ENCODE data around the gene EXOC4. TPM values are rescaled to one million over a fixed set of nuclear protein-coding genes. Genes with fewer than 3 reads are reported as not detected.

The EXOC4 gene
- total RNA-seq, 4 donors from 2014 or later, result 36.6 to 64.0 (median 57.4) TPM

DNA sequence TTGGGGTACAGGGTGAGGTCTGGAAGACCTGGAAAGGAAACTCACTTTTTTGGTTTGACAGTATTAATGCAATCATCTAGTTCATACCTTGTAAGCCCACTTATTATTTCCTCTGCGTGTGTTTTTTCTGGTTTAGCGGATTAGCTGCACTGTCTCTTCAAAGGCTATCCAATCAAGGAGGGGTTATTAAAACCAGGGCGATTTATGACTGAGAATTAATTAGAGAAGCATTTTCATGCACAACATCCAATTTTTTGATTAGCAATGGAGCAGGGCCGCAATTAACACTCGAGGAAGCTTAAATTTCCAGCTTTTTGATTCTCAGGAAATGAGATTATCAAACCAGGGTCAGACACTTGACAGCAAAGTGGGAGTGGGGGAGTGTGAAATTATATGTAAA lies 248.9 kb downstream of the EXOC4 start:
- intact Hi-C loops (cut with DNase I), result no loop called here

DNA sequence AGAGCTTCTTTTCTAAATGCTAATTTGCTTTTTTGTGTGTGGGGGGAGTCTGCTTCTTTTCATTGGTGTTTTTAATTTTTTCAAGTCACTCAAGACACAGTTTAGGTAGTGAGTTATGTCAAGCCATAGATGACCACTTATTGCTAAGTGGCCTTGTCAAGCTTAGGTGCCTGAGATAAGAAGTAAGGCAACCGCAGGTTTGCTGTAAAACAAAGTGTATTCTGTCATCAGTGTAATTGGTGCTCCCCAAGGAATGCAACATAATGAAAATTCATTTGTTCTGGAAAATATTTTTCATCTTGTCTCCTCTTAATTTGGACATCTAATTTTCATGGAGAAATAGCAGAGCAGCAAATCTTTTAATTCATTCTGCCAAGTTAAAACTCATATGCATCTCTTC lies 249.6 kb downstream of the EXOC4 start:
- peaks cover 0 to 14% (median 11%) of the 10 kb centered on the region in 4 donors for H3K4me1 ChIP-seq
- H3K9me3 ChIP-seq, result no peaks in the 10 kb centered on the region
- TF ChIP-seq EP300 (IDR thresholded peaks at IDR 0.05) (no peak), POLR2A (IDR thresholded peaks at IDR 0.05; ENCODE audit: low read depth) (no peak)
- TF ChIP-seq, protein P1, sequence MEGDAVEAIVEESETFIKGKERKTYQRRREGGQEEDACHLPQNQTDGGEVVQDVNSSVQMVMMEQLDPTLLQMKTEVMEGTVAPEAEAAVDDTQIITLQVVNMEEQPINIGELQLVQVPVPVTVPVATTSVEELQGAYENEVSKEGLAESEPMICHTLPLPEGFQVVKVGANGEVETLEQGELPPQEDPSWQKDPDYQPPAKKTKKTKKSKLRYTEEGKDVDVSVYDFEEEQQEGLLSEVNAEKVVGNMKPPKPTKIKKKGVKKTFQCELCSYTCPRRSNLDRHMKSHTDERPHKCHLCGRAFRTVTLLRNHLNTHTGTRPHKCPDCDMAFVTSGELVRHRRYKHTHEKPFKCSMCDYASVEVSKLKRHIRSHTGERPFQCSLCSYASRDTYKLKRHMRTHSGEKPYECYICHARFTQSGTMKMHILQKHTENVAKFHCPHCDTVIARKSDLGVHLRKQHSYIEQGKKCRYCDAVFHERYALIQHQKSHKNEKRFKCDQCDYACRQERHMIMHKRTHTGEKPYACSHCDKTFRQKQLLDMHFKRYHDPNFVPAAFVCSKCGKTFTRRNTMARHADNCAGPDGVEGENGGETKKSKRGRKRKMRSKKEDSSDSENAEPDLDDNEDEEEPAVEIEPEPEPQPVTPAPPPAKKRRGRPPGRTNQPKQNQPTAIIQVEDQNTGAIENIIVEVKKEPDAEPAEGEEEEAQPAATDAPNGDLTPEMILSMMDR (IDR thresholded peaks at IDR 0.05), result no peak
- no peaks in the 10 kb centered on the region for H3K27me3 ChIP-seq
- 86% methylated on average over 1 of the region's 1 CpG for WGBS
- intact Hi-C loops (cut with DNase I), result no loop called here
- no peak for DNase-seq (ENCODE audit: extremely low spot score)
- no peak overlapping the region for H3K27ac ChIP-seq (replicated peaks in 1 of 4)
- H3K4me3 ChIP-seq, result no peak overlapping the region
- no peaks in the 10 kb centered on the region for H3K36me3 ChIP-seq

More for the DNA sequence above, 248.9 kb downstream of the EXOC4 start:
- Histone ChIP-seq H3K4me3 (no peak overlapping the region), H3K27me3 (no peaks in the 10 kb centered on the region), H3K36me3 (no peaks in the 10 kb centered on the region), H3K27ac (replicated peaks in 1 of 4) (no peak overlapping the region), H3K9me3 (no peaks in the 10 kb centered on the region), H3K4me1 (peaks cover 0 to 14% (median 11%) of the 10 kb centered on the region in 4 donors)
- TF ChIP-seq EP300 (IDR thresholded peaks at IDR 0.05) (no peak), POLR2A (IDR thresholded peaks at IDR 0.05; ENCODE audit: low read depth) (no peak), POLR2AphosphoS5 (IDR thresholded peaks at IDR 0.05) (no peak)
- TF ChIP-seq, protein P1 (IDR thresholded peaks at IDR 0.05), result no peak
- 86% methylated on average over 5 of the region's 5 CpGs for WGBS
- no peak for DNase-seq (ENCODE audit: extremely low spot score)

DNA sequence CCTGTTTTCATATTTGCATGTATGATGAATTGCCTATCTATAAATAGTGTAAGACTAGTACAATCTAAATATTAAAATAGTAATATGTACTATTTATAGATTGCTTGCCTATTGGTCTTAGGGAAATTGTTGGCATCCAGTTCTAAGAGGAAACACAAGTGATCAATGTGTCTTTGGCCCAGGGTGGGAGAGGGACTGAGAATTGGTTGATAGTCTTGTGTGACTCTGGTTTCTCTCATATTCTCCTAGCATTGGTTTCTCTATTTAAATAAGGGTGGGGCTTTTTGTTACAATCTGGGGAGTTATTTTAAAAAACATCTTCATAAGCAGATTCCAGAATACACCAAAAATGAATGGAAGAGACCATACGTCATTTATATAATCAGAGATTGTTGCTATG lies 250.1 kb downstream of the EXOC4 start:
- intact Hi-C loops (cut with DNase I), result no loop called here
- TF ChIP-seq POLR2AphosphoS5 (IDR thresholded peaks at IDR 0.05), result no peak
- no peak for TF ChIP-seq POLR2A (IDR thresholded peaks at IDR 0.05; ENCODE audit: low read depth)
- no peak for TF ChIP-seq EP300 (IDR thresholded peaks at IDR 0.05)
- TF ChIP-seq, protein P1 (IDR thresholded peaks at IDR 0.05), result no peak
- H3K4me1 ChIP-seq, result peaks cover 0 to 14% (median 11%) of the 10 kb centered on the region in 4 donors
- 97% methylated on average over 1 of the region's 1 CpG for WGBS
- H3K9me3 ChIP-seq, result no peaks in the 10 kb centered on the region
- H3K27me3 ChIP-seq, result no peaks in the 10 kb centered on the region
- no peak overlapping the region for H3K27ac ChIP-seq (replicated peaks in 1 of 4)
- no peaks in the 10 kb centered on the region for H3K36me3 ChIP-seq
- no peak overlapping the region for H3K4me3 ChIP-seq
- DNase-seq (ENCODE audit: extremely low spot score), result no peak

DNA sequence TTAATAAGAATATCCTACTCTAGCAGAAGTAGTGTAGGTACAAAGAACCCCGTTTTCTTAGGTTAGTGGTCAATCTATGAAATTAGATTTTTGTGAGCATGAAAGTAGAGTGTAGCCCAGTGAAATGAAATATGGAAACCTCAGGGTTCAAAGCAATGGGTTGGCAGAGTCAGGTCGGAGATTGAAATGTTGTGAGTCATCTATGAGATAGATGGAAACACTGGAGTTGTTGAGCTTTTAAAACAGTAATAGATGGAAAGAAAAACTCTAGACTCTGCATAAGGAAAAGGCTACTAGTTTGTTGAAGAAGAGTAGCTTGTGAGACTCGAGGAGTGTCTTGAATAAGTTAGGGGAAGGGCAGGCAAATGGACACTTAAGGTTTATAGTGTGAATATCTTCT lies 251.9 kb downstream of the EXOC4 start:
- H3K36me3 ChIP-seq, result no peaks in the 10 kb centered on the region
- H3K4me3 ChIP-seq, result no peak overlapping the region
- WGBS, result 89% methylated on average over 3 of the region's 3 CpGs
- intact Hi-C loops (cut with DNase I), result no loop called here
- H3K9me3 ChIP-seq, result no peaks in the 10 kb centered on the region
- no peak for TF ChIP-seq POLR2AphosphoS5 (IDR thresholded peaks at IDR 0.05)
- TF ChIP-seq EP300 (IDR thresholded peaks at IDR 0.05), result no peak
- TF ChIP-seq, protein P1 (IDR thresholded peaks at IDR 0.05), result no peak
- no peak for TF ChIP-seq POLR2A (IDR thresholded peaks at IDR 0.05; ENCODE audit: low read depth)
- no peak for DNase-seq (ENCODE audit: extremely low spot score)
- no peaks in the 10 kb centered on the region for H3K27me3 ChIP-seq
- H3K4me1 ChIP-seq, result peaks cover 0 to 14% (median 11%) of the 10 kb centered on the region in 4 donors
- H3K27ac ChIP-seq (replicated peaks in 1 of 4), result no peak overlapping the region

DNA sequence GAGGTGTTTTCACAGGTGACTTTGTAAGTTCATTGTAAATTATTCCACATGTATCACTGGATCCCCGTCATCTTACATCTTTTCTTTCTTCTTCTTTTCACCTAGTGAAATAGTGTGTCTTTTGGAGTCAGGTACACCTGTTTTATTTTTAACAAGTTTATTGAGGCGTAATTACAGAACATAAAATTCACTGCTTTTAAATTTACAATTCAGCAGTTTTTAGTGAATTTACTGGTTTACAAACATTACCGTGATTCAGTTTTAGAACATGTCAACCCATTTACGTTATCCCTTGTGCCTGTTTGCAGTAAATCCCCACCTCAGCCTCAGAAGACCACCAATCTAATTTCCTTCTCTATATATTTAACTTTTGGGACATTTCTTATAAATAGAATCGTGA lies 256.9 kb downstream of the EXOC4 start:
- H3K27ac ChIP-seq (replicated peaks in 1 of 4), result no peak overlapping the region
- H3K4me3 ChIP-seq, result no peak overlapping the region
- DNase-seq (ENCODE audit: extremely low spot score), result no peak
- TF ChIP-seq, protein P1 (IDR thresholded peaks at IDR 0.05), result no peak
- TF ChIP-seq POLR2AphosphoS5 (IDR thresholded peaks at IDR 0.05) (no peak), EP300 (IDR thresholded peaks at IDR 0.05) (no peak), POLR2A (IDR thresholded peaks at IDR 0.05; ENCODE audit: low read depth) (no peak)
- no peaks in the 10 kb centered on the region for H3K4me1 ChIP-seq
- 95% methylated on average over 5 of the region's 5 CpGs for WGBS
- no peaks in the 10 kb centered on the region for H3K9me3 ChIP-seq
- H3K36me3 ChIP-seq, result no peaks in the 10 kb centered on the region
- no peaks in the 10 kb centered on the region for H3K27me3 ChIP-seq
- intact Hi-C loops (cut with DNase I), result no loop called here
